Epithelial cell of umbilical artery (primary cell): Measurements from ENCODE around the gene GNG3. TPM values are rescaled to one million over a fixed set of nuclear protein-coding genes. Genes with fewer than 3 reads are reported as not detected.

Experiments
- total RNA-seq: library from RNA; depleted of rRNA; stranded (reverse); fragments of >200 nt; gene quantifications from 2 replicates; pipeline ENCODE4 v1.2.3, GENCODE V29; 2014

Gene GNG3
- 0.32 TPM in 1 of 2 replicates, not detected in the other for total RNA-seq

DNA sequence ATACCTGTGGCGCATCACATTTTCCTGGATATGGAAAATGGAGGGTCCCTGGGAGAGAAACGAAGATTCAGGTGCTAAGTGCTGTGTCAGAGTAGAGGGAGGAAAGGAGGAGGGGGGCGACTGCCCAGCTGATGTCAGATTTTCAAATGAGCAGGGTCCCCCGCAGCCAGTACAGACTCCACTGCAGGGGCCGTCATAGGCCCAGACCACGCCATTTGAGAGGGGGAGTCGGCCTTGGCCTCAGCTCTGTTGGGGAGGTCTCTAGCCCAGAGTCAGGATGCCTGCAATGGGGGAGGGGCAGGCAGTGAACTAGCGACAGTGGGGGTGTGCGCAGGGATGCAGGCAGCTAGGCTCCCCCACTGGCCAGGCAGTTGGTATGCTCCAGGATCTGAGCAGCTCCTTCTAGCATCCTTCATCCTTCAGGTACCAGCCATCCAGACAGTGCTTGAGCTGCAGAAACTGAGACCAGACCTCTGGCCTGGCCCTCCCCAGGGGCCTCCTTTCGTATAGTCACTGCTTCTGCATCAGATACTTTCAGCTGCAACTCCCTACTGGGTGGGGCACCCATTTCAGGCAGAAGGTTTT is at the start of gene GNG3, which contains the start of gene BSCL2:
TSS of gene GNG3 (plus strand) at position 400 of the 585 bp plus-strand sequence. CDS start 620 bp downstream, outside the sequence.
TSS of gene BSCL2 (minus strand) at position 148 of the 585 bp plus-strand sequence. CDS start 229 bp downstream, outside the sequence.

DNA sequence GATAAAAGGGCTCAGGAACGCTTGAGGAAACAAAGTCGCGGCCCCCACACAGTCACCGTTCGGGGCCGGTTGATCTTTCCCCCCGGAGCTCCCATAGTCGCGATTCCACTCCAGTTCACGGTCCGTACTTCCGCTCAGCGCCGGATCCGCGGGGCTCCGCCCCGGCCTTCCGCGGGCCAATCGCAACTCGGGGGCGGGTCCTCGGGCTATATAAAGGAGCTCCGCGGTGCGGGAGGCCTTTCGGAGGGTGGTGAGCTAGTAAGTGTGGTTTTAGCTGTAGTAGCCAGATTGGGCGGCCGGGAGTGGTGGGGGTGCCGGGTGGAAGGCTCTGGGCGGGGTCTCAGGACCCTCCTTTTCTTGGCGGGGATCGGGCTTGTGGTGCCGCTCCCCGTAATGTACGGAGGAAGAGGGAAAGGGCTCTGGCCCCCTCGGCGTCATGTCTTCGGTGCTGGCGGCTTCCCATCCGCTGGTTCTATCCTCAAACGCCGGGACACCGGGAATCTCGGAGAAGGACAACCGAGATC is 42.3 kb upstream of the GNG3 start, which contains the start of the genes C11orf98 and CSKMT:
TSS of gene C11orf98 (minus strand) at position 136 of the 524 bp plus-strand sequence. CDS start at position 95, 41 bp downstream.
TSS of gene CSKMT (plus strand) at position 238 of the 524 bp plus-strand sequence. CDS start 568 bp downstream, outside the sequence.

DNA sequence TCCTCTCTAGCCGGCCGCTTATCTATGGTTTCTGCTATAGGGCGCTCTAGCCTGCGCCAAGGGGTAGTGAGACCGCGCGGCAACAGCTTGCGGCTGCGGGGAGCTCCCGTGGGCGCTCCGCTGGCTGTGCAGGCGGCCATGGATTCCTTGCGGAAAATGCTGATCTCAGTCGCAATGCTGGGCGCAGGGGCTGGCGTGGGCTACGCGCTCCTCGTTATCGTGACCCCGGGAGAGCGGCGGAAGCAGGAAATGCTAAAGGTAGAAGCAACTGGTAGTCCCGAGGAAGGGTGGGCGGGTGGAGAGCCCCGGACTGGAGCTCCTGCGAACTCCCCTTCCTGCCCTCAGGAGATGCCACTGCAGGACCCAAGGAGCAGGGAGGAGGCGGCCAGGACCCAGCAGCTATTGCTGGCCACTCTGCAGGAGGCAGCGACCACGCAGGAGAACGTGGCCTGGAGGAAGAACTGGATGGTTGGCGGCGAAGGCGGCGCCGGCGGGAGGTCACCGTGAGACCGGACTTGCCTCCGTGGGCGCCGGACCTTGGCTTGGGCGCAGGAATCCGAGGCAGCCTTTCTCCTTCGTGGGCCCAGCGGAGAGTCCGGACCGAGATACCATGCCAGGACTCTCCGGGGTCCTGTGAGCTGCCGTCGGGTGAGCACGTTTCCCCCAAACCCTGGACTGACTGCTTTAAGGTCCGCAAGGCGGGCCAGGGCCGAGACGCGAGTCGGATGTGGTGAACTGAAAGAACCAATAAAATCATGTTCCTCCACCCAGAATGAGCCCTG is 35.7 kb upstream of the GNG3 start, which contains the start of the genes LBHD1 and UQCC3:
TSS of gene LBHD1 (minus strand) at position 660 of the 782 bp plus-strand sequence. CDS start 2,236 bp downstream, outside the sequence.
TSS of gene UQCC3 (plus strand) at position 66 of the 782 bp plus-strand sequence. CDS start at position 139, 73 bp downstream.

DNA sequence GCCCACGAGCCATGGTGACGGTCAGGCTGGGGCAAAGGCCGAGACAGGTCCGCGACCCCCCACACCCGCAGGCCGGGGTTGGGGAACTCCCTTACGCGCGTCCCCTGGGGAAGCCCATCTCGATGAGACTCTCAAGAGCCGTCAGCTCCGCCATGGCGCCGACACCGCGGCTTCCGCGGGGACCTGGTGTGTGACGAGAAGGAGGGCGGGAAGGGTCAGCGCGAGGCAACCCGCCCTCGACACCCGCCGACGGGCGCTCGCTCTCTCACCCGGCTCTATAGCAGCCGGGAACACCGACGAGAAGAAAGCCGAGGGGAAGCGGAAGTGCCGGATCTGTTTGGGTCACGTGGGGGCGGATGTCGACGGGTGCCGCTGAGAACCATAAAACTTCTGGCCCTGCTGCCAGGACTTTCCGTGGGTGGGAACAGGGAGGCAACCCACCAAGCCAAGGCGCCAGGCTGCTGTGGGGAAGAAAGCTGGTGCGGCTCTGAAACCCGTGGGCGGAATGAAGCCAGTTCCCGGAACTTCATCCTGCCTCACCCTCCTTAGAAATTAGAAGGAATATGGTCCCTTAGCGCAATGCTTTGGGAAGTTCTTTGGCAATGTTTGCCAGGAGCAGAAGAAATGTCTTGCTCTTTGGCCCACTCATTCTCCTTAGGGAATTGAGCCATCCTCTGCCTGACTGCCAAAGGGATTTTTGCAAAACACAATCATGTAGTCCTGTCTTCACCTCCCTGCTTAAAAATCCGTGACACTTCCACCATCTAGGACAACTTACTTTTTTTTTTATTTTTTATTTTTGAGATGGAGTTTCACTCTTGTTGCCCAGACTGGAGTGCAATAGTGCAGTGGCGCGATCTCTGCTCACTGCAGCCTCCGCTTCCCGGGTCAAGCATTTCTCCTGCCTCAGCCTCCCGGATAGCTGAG is 28.4 kb upstream of the GNG3 start, which contains the start of gene UBXN1:
TSS of gene UBXN1 (minus strand) at position 304 of the 927 bp plus-strand sequence. CDS start at position 154, 150 bp downstream.

DNA sequence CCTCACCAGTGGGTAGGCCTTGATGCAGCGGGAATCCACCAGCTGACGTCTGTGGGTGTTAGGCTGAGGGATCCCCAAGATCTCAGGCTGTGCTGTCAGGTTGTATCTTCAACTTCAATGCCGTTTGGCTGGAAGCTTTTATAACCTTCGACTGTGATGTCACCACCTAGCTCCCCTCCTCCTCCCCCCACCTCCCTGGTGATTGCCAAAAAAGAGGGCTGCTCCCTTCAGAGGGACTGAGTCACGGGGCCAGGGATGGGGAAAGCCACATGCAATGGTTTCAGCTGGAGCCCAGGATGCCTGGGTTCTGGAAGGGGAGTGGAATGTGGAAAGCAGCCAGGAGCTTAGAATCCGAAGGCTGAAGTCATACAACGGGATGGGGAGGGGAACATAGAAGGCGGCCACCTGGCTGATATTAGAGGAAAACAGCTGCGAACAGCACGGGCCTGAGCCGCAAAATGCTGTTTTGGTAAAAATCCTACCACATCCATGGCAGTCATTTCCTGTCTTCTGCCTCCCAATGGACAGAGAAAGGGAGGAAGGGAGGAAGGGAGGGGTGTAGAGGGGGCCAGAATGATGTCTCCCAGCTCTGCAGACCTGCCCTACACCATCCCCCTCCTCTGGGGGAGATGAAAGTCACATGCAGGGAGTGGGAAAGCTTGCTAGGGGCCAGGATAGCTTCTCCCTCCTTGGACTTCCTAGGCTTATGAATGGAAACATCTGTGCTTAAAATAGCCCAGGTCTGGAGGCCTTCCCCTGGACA is 17.9 kb upstream of the GNG3 start, which contains the start of gene LRRN4CL:
TSS of gene LRRN4CL (minus strand) at position 110 of the 763 bp plus-strand sequence. CDS start 1,022 bp downstream, outside the sequence.

DNA sequence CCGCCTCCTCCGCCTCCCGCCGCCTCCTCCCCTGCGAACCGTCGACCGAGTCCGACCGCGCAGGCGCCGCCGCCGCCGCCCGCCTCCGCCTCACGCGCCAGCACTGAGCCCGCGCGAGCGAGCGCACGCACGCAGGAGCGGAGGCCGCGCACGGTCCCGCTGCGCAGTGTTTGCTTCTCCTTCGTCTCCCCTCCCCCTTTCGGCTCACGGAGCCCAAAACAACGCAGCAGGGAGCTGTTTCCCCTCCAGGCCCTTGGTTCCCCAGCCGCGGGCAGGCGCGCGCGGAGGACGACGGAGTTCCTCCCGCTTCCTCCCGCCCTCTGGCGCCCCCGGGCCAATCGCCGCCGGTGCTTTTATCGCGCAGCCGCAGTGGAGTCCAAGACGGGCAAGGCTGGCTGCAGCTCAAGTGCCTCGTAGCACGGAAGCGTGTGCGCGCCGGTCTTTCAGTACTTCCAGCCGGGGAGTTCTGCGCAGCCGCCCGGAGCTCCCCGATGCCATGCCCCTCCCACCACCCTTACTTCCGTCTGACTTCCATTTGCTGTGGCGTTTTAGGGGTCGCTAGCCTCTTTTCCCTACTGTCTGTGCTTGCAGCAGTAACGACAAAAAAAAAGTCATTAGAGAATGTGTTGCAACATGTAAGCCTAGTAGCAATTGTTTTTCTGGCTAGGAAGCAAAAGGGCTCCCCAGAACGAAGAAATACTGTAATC is 19.8 kb downstream of the GNG3 start, which contains the start of gene HNRNPUL2:
TSS of gene HNRNPUL2 (minus strand) at position 293 of the 707 bp plus-strand sequence. CDS start 301 bp downstream, outside the sequence.

DNA sequence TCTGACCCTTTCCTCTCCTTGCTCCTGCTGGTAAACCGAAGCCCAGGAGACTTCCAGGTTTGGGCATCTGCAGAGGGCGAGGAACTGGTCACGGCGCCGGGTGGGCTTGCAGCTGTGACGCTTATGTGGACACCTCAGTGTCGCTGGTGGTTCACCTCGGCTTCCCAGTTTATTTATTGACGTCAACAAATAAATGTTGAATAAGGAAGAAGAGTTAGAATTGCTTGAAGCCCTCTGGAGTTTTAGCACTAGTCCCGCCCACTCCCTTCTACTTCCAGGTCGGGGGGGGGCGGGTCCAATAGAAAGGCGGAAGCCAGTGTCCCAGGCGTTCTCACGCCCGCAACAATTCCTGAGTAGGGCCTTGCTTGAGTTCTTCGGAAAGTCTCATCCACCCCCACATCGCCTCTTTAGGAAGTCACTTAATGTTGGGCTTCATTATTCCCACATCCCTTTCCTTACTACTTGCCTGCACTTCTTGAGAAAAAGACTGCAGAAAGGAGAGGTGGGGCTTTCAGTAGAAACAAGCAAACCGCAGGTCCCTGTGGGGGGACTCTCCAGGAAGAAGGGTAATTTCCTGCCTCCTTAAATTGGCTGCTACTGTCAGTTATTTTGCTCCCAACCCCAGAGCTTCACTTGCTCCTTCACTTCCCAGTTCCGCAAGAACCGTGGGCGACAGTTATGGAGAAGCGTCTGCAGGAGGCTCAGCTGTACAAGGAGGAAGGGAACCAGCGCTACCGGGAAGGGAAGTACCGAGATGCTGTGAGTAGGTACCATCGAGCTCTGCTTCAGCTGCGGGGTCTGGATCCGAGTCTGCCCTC is 20.9 kb downstream of the GNG3 start, which contains the start of gene TTC9C:
TSS of gene TTC9C (plus strand) at position 316 of the 818 bp plus-strand sequence. CDS start at position 679, 363 bp downstream.

DNA sequence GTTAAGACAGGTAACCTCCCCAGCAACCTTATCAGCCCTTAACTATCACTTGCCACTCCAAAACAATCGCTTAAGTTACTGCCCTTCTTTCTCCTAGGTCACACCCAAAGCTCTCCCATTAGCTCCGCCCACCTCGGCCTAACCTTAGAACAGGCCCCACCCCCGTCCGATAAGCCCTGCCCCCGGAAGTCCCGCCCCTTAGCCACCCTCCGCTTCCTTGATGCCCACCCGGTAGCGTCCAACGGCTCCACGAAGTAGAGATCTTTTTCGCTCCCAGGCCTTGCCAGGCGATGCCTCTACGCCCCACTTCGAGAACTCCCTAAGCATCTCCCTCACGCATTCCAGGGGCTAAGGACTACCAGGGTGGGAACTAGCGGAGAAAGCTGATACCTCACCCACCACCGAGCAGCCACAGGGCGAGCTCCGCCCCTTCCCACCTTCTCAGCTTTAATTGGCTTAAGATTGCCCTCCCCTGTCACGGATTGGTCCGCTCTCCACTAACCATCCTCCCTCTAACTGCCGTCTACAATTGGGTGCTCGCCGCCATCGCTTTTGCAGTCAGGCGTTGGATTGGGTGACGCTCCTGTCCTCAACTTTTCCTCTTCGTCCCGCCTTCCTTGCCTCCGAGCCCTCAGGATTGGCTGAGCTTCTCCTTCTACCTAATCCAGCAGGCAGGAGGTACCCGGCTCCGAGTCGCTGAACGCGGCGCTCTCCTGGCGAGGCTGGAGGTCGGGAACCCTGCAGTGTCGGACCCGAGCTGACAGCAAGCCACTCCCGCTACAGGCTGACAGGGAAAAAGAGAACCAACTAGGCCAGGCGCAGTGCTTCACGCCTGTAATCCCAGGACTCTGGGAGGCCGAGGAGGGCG is 46.5 kb downstream of the GNG3 start, which contains the start of gene ZBTB3:
TSS of gene ZBTB3 (minus strand) at position 425 of the 868 bp plus-strand sequence. CDS start 496 bp downstream, outside the sequence.

Other genes starting within 250 kb of the GNG3 start
- 274 and 293 TPM in 2 replicates for gene AHNAK, start 160.9 kb upstream of the GNG3 start, total RNA-seq
- gene EEF1G, start 133.8 kb upstream of the GNG3 start, total RNA-seq, result 1,044 and 1,412 TPM in 2 replicates
- 6.8 and 13.5 TPM in 2 replicates for gene TUT1, start 116.2 kb upstream of the GNG3 start, total RNA-seq
- gene MTA2, start 105.8 kb upstream of the GNG3 start, total RNA-seq, result 186 and 207 TPM in 2 replicates
- gene EML3, start 94.9 kb upstream of the GNG3 start, total RNA-seq, result 27.3 and 30.1 TPM in 2 replicates
- gene ROM1, start 94.4 kb upstream of the GNG3 start, total RNA-seq, result 5.3 and 5.8 TPM in 2 replicates
- gene B3GAT3, start 85.7 kb upstream of the GNG3 start, total RNA-seq, result 20.1 and 28.7 TPM in 2 replicates
- 213 and 230 TPM in 2 replicates for gene GANAB, start 61.1 kb upstream of the GNG3 start, total RNA-seq
- gene INTS5, start 54.4 kb upstream of the GNG3 start, total RNA-seq, result 22.8 and 24.4 TPM in 2 replicates
- gene C11orf98, start 42.5 kb upstream of the GNG3 start, total RNA-seq, result 38.7 and 44.4 TPM in 2 replicates
- gene CSKMT, start 42.4 kb upstream of the GNG3 start, total RNA-seq, result 3.6 and 13.3 TPM in 2 replicates
- gene UQCC3, start 36.0 kb upstream of the GNG3 start, total RNA-seq, result 9.7 and 11.2 TPM in 2 replicates
- 4.2 and 5.5 TPM in 2 replicates for gene LBHD1, start 35.4 kb upstream of the GNG3 start, total RNA-seq
- 137 and 210 TPM in 2 replicates for gene UBXN1, start 28.6 kb upstream of the GNG3 start, total RNA-seq
- under 0.01 and 0.30 TPM in 2 replicates for gene LRRN4CL, start 18.1 kb upstream of the GNG3 start, total RNA-seq
- gene BSCL2, start 252 bp upstream of the GNG3 start, total RNA-seq, result 20.2 and 24.0 TPM in 2 replicates
- gene HNRNPUL2, start 19.8 kb downstream of the GNG3 start, total RNA-seq, result 5.8 and 11.9 TPM in 2 replicates
- 34.4 and 38.9 TPM in 2 replicates for gene TTC9C, start 20.8 kb downstream of the GNG3 start, total RNA-seq
- 10.9 and 11.4 TPM in 2 replicates for gene ZBTB3, start 46.5 kb downstream of the GNG3 start, total RNA-seq
- 86.7 and 113 TPM in 2 replicates for gene POLR2G, start 53.9 kb downstream of the GNG3 start, total RNA-seq
- 19.8 and 26.7 TPM in 2 replicates for gene TAF6L, start 63.7 kb downstream of the GNG3 start, total RNA-seq
- 22.5 and 26.6 TPM in 2 replicates for gene TMEM179B, start 79.7 kb downstream of the GNG3 start, total RNA-seq
- gene TMEM223, start 84.3 kb downstream of the GNG3 start, total RNA-seq, result 13.4 and 21.8 TPM in 2 replicates
- gene NXF1, start 97.8 kb downstream of the GNG3 start, total RNA-seq, result 16.6 and 26.3 TPM in 2 replicates
- 27.7 and 36.1 TPM in 2 replicates for gene STX5, start 124.4 kb downstream of the GNG3 start, total RNA-seq
- not detected in 2 replicates for gene TEX54, start 125.2 kb downstream of the GNG3 start, total RNA-seq
- gene WDR74, start 131.9 kb downstream of the GNG3 start, total RNA-seq, result 70.8 and 74.3 TPM in 2 replicates
- 146 and 249 TPM in 2 replicates for gene SLC3A2, start 173.2 kb downstream of the GNG3 start, total RNA-seq
- not detected in 2 replicates for gene CHRM1, start 213.7 kb downstream of the GNG3 start, total RNA-seq